ENCODE measurements around the gene TMEM258.

- no peak for TF ChIP-seq HMGXB4 (CRISPR knock-in tag; IDR thresholded peaks at IDR 0.05; ENCODE audit: borderline replicate concordance)
- TF ChIP-seq EHMT2 (IDR thresholded peaks at IDR 0.05; ENCODE audit: low read depth), result no peak
- no peak for TF ChIP-seq EP300 (IDR thresholded peaks at IDR 0.05)
- TF ChIP-seq JUN (IDR thresholded peaks at IDR 0.05), result no peak
- no peak for TF ChIP-seq TP53 (CRISPR knock-in tag; IDR thresholded peaks at IDR 0.05)
- TF ChIP-seq CTCF (IDR thresholded peaks at IDR 0.05), result no peak
- no peak for TF ChIP-seq CEBPB (IDR thresholded peaks at IDR 0.05)
- no peak for TF ChIP-seq HES2 (IDR thresholded peaks at IDR 0.05)
- TF ChIP-seq MAFK (IDR thresholded peaks at IDR 0.05; ENCODE audit: partially characterized antibody), result no peak
- TF ChIP-seq POLR2A (IDR thresholded peaks at IDR 0.05; ENCODE audit: low read length), result no peak
- TF ChIP-seq RFX5 (IDR thresholded peaks at IDR 0.05), result no peak
- TF ChIP-seq SREBF2 (IDR thresholded peaks at IDR 0.05), result no peak
- no peak for TF ChIP-seq SMC3 (IDR thresholded peaks at IDR 0.05)
- no peak for TF ChIP-seq RCOR1 (IDR thresholded peaks at IDR 0.05; ENCODE audit: low read depth, low read length)
Measured at GRCh38 chr11:61777234-61778090, 14.9 kb downstream of the TMEM258 start.

Measured in A549 (cell line).